AG10803 (cell line): ENCODE data around the gene MYOG.

Experiments used
- DNase-seq: peaks from one replicate; pipeline ENCODE4 v3.0.0; 2010; ENCODE audit warnings: low read depth
- H3K4me3 ChIP-seq: 2 replicates; pipeline ENCODE4 v1.5.1; 2011; ENCODE audit warnings: mild to moderate bottlenecking, low read length, control low read depth
- CTCF ChIP-seq: conservative IDR thresholded peaks from 2 replicates; pipeline ENCODE4 v1.5.1; 2011; ENCODE audit warnings: mild to moderate bottlenecking, low read length, control low read depth, inconsistent platforms

MYOG gene

GRCh38 chr1:203089001-203089650 lies 3.3 kb upstream of the MYOG start:
- H3K4me3 ChIP-seq, result no peak overlapping the region
- DNase-seq, result no peak
- TF ChIP-seq CTCF, result no peak

GRCh38 chr1:203088441-203088840 lies 2.6 kb upstream of the MYOG start:
- DNase-seq, result no peak
- TF ChIP-seq CTCF, result no peak
- H3K4me3 ChIP-seq, result no peak overlapping the region

GRCh38 chr1:203086992-203087763 lies 1.4 kb upstream of the MYOG start:
- DNase-seq, result no peak
- no peak for TF ChIP-seq CTCF
- no peak overlapping the region for H3K4me3 ChIP-seq

GRCh38 chr1:203084588-203085527 lies 954 bp downstream of the MYOG start:
- H3K4me3 ChIP-seq, result no peak overlapping the region
- peak; percentile 38 for TF ChIP-seq CTCF
- no peak for DNase-seq

GRCh38 chr1:203083463-203083921 lies 2.3 kb downstream of the MYOG start:
- H3K4me3 ChIP-seq, result no peak overlapping the region
- TF ChIP-seq CTCF, result no peak
- no peak for DNase-seq

GRCh38 chr1:203082571-203083462 lies 3.0 kb downstream of the MYOG start:
- no peak overlapping the region for H3K4me3 ChIP-seq
- no peak for TF ChIP-seq CTCF
- DNase-seq, result no peak
